K562 (cell line): ENCODE results near the gene ACRBP. TPM values are rescaled to one million over a fixed set of nuclear protein-coding genes. Genes with fewer than 3 reads are reported as not detected.
A peak's percentile ranks its signal among the peaks of the same experiment; 100 is the strongest.

Experiments
- EGR1 ChIP-seq: fragments of 450-650 bp; conservative IDR thresholded peaks from 2 replicates; pipeline ENCODE4 v1.6.1; 2017; ENCODE audit warnings: mild to moderate bottlenecking
- ELF4 ChIP-seq: fragments of 450-650 bp; formaldehyde crosslinking; IDR thresholded peaks from 2 replicates; pipeline ENCODE4 v1.4.0; 2022; ENCODE audit warnings: missing genetic modification characterization
- FOXA3 ChIP-seq, 2 experiments: fragments of 450-650 bp in 1 of 2; sonication (generic) in 1 of 2; formaldehyde crosslinking; IDR thresholded peaks in 1 of 2; conservative IDR thresholded peaks in 1 of 2; 2 replicates each; pipeline versions ENCODE4 v1.4.0 to v1.8.0; 2020 to 2022; ENCODE audit warnings: mild to moderate bottlenecking in 2 of 2, missing genetic modification reagents in 1 of 2
- HCFC1 ChIP-seq: IDR thresholded peaks from 2 replicates; pipeline ENCODE4 v1.6.1; 2012; ENCODE audit warnings: low read depth, low read length, improper control_type of control experiment
- HMBOX1 ChIP-seq: sonication (generic); IDR thresholded peaks from 2 replicates; pipeline ENCODE4 v1.6.1; 2016
- MAFK ChIP-seq: IDR thresholded peaks from 2 replicates; pipeline ENCODE4 v1.6.1; 2011; ENCODE audit warnings: low read length, improper control_type of control experiment
- MCM2 ChIP-seq: fragments of 450-650 bp; IDR thresholded peaks from 2 replicates; pipeline ENCODE4 v1.6.1; 2017; ENCODE audit warnings: low read depth, mild to moderate bottlenecking
- MIER1 ChIP-seq: fragments of 450-650 bp; IDR thresholded peaks from 2 replicates; pipeline ENCODE4 v1.6.1; 2016; ENCODE audit warnings: antibody characterized with exemption, mild to moderate bottlenecking, low read depth
- TAF9B ChIP-seq: fragments of 450-650 bp; IDR thresholded peaks from 2 replicates; pipeline ENCODE4 v1.6.1; 2018; ENCODE audit warnings: mild to moderate bottlenecking; ENCODE audit not compliant: partially characterized antibody
- XRCC3 ChIP-seq: fragments of 450-650 bp; IDR thresholded peaks from 2 replicates; pipeline ENCODE4 v1.6.1; 2017; ENCODE audit warnings: mild to moderate bottlenecking, moderate library complexity
- ZNF232 ChIP-seq: sonication (generic); formaldehyde crosslinking; IDR thresholded peaks from 2 replicates; pipeline ENCODE4 v1.8.0; 2022; ENCODE audit warnings: mild to moderate bottlenecking, missing genetic modification reagents
- ZNF431 ChIP-seq: sonication (generic); formaldehyde crosslinking; IDR thresholded peaks from 2 replicates; pipeline ENCODE4 v1.8.0; 2022; ENCODE audit warnings: mild to moderate bottlenecking, missing genetic modification reagents
- ZNF584 ChIP-seq: fragments of 200-800 bp; sonication (Bioruptor generic); IDR thresholded peaks from 2 replicates; pipeline ENCODE4 v1.6.1; 2016; ENCODE audit warnings: low read depth, mild to moderate bottlenecking, missing genetic modification characterization, missing compliant biosample characterization
- polyA plus RNA-seq, 8 experiments: library from polyadenylated mRNA; depleted of rRNA in 4 of 8; stranded (reverse) in 5 of 8; unstranded in 3 of 8; fragments of >200 nt; fragmentation: Nextera tagmentation in 2 of 8; fragmentation: Illumina TruSeq in 1 of 8; extraction: Ambion mirVana in 2 of 8; extraction: Trizol in 1 of 8; gene quantifications; 2 replicates each; pipeline versions ENCODE4 v1.2.1 to v1.2.3, GENCODE V29; 2011 to 2014; ENCODE audit warnings: inconsistent platforms in 1 of 8, missing spikeins in 1 of 8
- total RNA-seq, 7 experiments: library from RNA; depleted of rRNA in 6 of 7; stranded (reverse); fragments of >200 nt in 6 of 7; fragmentation: Illumina TruSeq in 2 of 7; extraction: Trizol in 2 of 7; gene quantifications; 2 replicates each; pipeline versions ENCODE4 v1.2.1 to v1.2.3, GENCODE V29; 2011 to 2021; ENCODE audit warnings: low replicate concordance in 1 of 7
- TF ChIP-seq, protein P1 (sequence below): fragments of 250-450 bp; sonication (Bioruptor Pico); IDR thresholded peaks from 2 replicates; pipeline ENCODE4 v1.4.0; 2020; ENCODE audit warnings: borderline replicate concordance
- TF ChIP-seq, protein P2 (sequence below): IDR thresholded peaks from 2 replicates; pipeline ENCODE4 v1.6.1; 2012; ENCODE audit warnings: low read depth, low read length, improper control_type of control experiment, borderline replicate concordance

The ACRBP gene
- total and polyA plus RNA-seq, 9 of the 15 experiments (the other 6 are each of a cell fraction or from before 2014, with no cell fraction given), result 3.1 to 31.8 (median 8.4) TPM

DNA sequence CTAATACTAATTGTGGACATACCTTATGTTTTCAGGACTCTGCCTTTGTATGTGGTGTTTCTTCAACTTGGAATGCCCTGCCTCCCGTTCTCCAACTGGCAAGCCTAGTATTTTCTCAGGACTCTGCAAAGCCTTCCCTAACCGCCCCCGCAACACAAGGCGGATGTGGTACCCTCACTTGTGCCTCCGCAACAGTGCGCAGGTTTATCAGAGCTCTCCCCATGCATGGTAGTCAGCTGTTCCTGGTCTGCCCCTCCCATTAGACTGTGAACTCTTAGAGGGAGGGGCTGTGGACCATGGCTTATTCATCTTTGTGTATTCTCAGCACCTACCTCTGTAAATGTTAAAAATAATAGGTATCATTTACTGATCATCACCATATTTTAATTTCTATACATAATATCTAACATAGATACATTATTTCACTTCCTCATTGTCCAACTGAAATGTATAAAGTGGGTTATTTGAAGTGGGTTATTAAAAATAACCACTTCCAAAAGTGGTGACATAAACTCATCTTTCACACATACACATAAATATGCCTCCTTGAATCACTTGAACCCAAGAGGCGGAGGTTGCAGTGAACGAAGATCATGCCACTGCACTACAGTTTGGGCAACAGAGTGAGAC, 20.5 kb downstream of the ACRBP start (continued):
- TF ChIP-seq ZNF232 (no peak), MCM2 (no peak), FOXA3 (CRISPR knock-in tag; conservative IDR thresholded peaks at IDR 0.05 in 1 of 2, IDR thresholded peaks at IDR 0.05 in 1 of 2) (0 out of 4 replicates have a peak, but pooled peaks of 1 of the 2 experiments have one; percentile 17), MAFK (no peak), MIER1 (no peak), TAF9B (peak; percentile 50), HMBOX1 (no peak), ZNF584 (CRISPR knock-in tag) (no peak), XRCC3 (no peak), HCFC1 (no peak), ELF4 (CRISPR knock-in tag) (no peak), ZNF431 (CRISPR knock-in tag) (no peak), EGR1 (peak; percentile 98)
- TF ChIP-seq, protein P1, sequence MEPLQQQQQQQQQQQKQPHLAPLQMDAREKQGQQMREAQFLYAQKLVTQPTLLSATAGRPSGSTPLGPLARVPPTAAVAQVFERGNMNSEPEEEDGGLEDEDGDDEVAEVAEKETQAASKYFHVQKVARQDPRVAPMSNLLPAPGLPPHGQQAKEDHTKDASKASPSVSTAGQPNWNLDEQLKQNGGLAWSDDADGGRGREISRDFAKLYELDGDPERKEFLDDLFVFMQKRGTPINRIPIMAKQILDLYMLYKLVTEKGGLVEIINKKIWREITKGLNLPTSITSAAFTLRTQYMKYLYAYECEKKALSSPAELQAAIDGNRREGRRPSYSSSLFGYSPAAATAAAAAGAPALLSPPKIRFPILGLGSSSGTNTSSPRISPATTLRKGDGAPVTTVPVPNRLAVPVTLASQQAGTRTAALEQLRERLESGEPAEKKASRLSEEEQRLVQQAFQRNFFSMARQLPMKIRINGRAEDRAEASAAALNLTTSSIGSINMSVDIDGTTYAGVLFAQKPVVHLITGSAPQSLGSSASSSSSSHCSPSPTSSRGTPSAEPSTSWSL (CRISPR knock-in tag), result no peak
- TF ChIP-seq, protein P2, sequence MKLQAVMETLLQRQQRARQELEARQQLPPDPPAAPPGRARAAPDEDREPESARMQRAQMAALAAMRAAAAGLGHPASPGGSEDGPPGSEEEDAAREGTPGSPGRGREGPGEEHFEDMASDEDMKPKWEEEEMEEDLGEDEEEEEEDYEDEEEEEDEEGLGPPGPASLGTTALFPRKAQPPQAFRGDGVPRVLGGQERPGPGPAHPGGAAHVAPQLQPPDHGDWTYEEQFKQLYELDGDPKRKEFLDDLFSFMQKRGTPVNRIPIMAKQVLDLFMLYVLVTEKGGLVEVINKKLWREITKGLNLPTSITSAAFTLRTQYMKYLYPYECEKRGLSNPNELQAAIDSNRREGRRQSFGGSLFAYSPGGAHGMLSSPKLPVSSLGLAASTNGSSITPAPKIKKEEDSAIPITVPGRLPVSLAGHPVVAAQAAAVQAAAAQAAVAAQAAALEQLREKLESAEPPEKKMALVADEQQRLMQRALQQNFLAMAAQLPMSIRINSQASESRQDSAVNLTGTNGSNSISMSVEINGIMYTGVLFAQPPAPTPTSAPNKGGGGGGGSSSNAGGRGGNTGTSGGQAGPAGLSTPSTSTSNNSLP, result no peak
